Left renal cortex interstitium (tissue), 4 donors: ENCODE measurements around the gene MRPL20. TPM values are rescaled to one million over a fixed set of nuclear protein-coding genes. Genes with fewer than 3 reads are reported as not detected.

Experiments used
- DNase-seq, 4 donors: peaks; one replicate each; pipeline ENCODE4 v3.0.0-alpha.2; 2013; ENCODE audit warnings: low read depth in 4 of 4, low spot score in 2 of 4, missing footprints in 1 of 4
- polyA plus RNA-seq, 4 donors: library from polyadenylated mRNA; unstranded; fragments of 120-200 nt; gene quantifications; one replicate each; pipeline ENCODE4 v1.2.1, GENCODE V29; 2013; ENCODE audit not compliant: insufficient read length in 4 of 4

Gene MRPL20
- polyA plus RNA-seq, 4 donors, result 111 to 143 (median 117) TPM

DNA sequence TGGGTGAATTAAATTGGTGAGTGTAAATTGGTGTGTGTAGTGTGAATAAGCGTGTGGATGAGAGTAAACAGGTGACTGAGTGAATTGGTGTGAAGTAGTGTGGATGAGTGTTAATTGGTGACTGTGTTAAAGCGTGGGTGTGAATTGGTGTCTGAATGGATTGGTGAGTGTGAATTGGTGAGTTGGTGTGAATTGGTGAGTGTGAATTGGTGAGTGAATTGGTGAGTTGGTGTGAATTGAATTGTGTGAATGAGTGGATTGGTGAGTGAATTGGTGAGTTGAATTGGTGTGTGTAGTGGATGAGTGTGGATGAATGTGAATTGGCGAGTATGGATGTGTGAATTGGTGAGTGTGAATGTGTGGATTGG is 40.4 kb downstream of the MRPL20 start:
- DNase-seq, result no peak

DNA sequence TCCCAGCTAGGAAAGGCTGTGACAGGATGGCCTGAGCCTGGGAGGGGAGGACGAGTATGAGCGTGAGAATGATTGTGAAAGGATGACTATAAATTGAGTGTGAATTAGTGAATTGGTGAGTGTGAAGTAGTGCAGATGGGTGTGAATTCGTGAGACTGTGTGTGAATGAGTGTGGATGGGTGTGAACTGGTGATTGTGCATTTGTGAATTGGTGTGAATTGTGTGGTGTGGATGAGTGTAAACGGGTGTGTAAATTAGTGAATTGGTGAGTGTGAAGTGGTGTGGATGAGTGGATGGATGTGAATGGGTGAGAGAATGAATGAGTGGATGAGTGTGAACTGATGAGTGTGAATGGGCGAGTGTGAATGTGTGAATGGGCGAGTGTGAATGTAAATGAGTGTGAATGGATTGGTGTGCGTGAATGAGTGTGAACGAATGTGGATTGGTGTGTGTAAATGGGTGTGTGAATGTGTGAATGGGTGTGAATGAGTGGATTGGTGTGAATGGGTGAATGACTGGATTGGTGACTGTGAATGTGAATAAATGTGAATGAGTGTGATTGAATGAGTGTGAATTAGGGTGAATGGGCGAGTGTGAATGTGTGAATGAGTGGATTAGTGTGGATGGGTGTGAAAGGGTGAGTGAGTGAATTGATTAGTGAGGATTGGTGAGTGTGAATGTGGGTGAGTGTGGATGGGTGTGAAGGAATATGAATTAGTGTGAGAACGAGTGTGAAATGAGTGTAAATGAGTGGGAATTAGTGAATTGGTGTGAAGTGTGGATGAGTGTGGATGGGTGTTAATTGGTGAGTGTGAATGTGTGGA is 41.0 kb downstream of the MRPL20 start:
- DNase-seq, result no peak

GRCh38 chr1:1364266-1364665 is 42.8 kb downstream of the MRPL20 start:
- DNase-seq, result no peak

- DNase-seq, result no peak
These were observed 45.1 kb downstream of the MRPL20 start for GRCh38 chr1:1361982-1362423.

DNA sequence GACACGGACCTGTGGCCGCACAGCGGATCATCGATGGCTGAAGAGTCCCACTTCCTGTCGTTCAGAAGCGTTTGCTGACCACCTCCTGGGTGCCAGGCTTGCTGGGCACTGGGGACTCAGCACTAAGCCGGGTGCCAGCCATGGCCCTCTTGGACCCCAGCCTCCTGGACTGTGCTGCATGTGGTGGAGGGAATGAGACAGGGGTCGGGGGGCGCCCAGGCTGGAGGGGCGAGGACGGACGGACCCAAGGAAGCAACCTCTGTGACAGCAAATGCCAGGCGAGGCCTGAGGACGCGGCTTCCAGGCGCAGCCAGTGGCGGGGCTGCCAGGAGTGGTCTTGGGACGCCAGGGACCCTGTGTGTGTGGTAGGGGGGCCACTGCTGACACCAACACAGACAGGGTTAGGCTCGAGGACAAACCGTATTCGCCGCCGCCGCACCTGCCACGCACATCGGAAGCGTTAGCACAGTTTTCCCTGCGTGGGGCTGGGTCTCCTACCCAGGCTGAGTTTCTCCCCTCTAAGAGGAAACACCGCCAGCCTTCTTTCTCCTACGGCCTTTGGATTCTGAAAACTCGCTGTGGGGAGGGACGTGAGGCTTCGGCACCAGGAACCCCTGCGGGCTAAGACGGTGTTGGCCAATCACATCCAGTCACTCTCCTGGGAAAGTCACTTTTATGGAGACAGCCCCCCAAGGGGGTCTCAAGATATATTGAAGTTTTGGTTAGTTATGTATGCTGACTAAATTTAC is 45.7 kb downstream of the MRPL20 start:
- DNase-seq, result no peak

- no peak for DNase-seq
These were observed 46.5 kb downstream of the MRPL20 start for GRCh38 chr1:1360506-1361169.

GRCh38 chr1:1359664-1360468 is 47.2 kb downstream of the MRPL20 start:
- no peak for DNase-seq

DNA sequence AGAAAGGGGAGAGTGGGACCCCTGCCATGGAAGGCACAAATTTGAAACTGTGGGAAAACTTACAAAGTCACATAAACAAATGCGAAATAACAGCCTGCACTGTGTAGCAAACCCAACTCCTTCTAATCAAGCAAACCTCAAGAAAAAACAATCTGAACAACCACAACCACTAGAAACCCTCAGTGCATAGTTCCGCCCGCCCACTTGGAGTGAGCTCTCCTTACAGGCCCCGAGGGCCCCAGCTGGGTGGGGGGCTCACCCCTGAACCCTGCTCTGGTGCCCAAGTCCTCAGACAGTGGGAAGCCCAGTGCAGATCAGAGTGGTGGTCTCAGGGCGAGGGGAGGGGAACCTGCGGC is 47.8 kb downstream of the MRPL20 start:
- DNase-seq, result no peak

DNA sequence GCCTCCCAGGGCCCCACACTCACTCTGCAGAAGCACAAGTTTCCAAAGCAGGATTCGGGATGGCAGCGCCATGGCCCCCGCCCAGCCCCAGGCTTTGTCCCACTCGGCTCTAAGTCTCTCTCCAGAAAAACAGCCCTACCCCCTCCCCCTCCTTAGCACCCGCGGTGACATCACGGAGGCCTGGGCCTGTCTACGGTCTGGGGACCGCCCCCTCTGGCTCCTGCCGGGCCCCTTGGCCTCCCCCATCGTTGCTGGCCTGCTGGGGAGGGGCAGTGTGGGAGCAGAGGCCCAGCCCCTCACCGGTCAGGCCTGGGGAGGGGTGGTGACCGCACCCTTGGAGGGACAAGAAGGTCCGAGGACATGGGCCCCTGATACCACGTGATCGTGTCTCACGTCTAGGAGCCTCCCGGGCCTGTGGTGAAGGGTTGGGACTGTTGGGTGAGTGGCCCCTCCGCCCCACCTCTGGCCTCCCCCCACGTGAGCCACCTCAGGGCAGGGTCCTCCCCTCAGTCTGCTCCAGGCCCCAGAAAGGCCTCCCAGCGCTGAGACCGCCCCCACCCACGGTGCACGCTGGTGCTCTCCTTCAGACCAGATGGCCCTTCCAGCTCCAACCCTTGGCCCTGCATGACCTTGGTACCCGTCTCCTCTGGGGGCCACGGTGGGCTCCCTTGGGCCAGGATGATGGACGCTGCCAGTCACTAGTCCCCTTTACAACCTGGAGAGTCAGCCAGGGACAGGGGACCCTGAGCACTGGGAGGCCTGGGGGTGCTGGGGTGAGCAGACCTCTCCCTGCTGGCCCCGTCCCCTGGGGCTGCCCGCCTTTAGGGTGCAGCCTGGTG is 48.4 kb downstream of the MRPL20 start, which contains the start of gene MXRA8:
Gene MXRA8, minus strand, starts transcription at position 123 of the 839 bp plus-strand sequence. Its CDS starts 51 bp downstream, at position 72.
- no peak for DNase-seq

DNA sequence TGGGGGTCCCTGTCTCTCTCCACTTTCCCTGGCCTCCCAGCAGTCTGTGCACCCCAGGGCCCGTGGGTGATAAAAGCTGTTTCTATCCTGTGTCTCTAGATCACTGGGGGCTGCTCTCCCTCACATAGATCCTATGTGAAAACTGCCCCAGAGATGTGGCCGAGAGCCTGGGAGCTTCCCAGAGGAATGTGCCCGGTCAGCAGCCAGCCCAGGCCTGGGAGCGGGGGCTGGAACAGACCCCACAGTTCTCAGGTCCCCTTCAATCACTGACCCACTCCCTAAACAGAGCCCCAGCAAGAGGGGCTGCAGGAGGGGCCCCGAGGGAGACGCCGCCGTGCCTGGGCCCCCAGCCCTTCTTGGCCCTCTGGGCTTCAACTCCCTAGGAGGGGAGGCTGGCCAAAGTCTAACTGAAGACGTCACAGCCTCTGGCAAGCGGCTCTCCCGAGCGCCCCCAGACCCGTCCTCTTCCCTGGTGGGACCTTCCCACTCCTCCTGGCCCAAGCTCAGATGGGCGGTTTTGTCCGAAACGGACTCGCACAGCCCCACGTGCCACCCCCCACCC is 49.1 kb downstream of the MRPL20 start:
- no peak for DNase-seq

GRCh38 chr1:1356796-1357401 is 50.2 kb downstream of the MRPL20 start:
- no peak for DNase-seq

GRCh38 chr1:1356166-1356795 is 50.8 kb downstream of the MRPL20 start:
- DNase-seq, result no peak

- DNase-seq, result no peak
These were observed 51.7 kb downstream of the MRPL20 start for GRCh38 chr1:1355416-1355815.

- no peak for DNase-seq
These were observed 52.5 kb downstream of the MRPL20 start for GRCh38 chr1:1354271-1355247.

GRCh38 chr1:1353389-1354151 is 53.5 kb downstream of the MRPL20 start:
- no peak for DNase-seq

GRCh38 chr1:1352786-1353388 is 54.2 kb downstream of the MRPL20 start:
- no peak for DNase-seq
